Bronchial epithelial cell (primary cell): ENCODE measurements around the gene CLDN22. TPM values are rescaled to one million over a fixed set of nuclear protein-coding genes. Genes with fewer than 3 reads are reported as not detected.

Source experiments
- DNase-seq: peaks from one replicate; pipeline ENCODE4 v3.0.0-alpha.2; 2010; ENCODE audit warnings: low read depth
- FAIRE-seq: peaks from 2 replicates; lab custom pipeline; 2011; peaks lifted over from hg19 to GRCh38; lab: Jason Lieb, UNC
- H3K27me3 ChIP-seq: 2 replicates; pipeline ENCODE4 v1.5.1; 2011; ENCODE audit warnings: low read length; ENCODE audit not compliant: control insufficient read depth, insufficient read depth
- H3K36me3 ChIP-seq: 2 replicates; pipeline ENCODE4 v1.5.1; 2011; ENCODE audit warnings: low read length; ENCODE audit not compliant: control insufficient read depth, insufficient read depth
- H3K4me3 ChIP-seq: 2 replicates; pipeline ENCODE4 v1.5.1; 2011; ENCODE audit warnings: mild to moderate bottlenecking, low read depth, low read length, control low read depth
- CTCF ChIP-seq: IDR thresholded peaks from 2 replicates; pipeline ENCODE4 v1.5.1; 2011; ENCODE audit warnings: mild to moderate bottlenecking, moderate library complexity, low read length, control low read depth, inconsistent platforms; ENCODE audit not compliant: insufficient read depth, severe bottlenecking
- total RNA-seq: library from RNA; depleted of rRNA; stranded (reverse); fragments of >200 nt; gene quantifications from 2 replicates; pipeline ENCODE4 v1.2.1, GENCODE V29; 2014

Gene CLDN22
- total RNA-seq, 1 donor from 2014 or later: not detected

DNA sequence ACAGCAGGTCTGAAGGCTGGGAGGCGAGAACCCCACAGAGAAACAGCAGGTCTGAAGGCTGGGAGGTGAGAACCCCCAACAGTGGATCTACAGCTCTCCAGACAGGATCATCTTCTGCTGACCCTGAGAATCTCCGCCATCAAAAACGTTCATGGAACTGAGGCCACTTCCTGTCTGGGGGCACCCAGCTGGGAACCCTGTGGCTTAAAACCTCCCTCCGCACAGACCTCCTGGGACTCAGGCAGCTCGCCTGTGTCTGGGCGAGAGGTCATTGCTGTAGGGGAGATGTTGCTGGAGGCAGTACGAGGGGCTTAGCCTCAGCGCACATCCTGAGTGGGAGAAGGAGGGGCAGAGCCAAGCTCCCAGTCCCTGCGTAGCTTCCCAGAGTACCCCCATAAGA is 17.3 kb upstream of the CLDN22 start:
- no peak for FAIRE-seq
- TF ChIP-seq CTCF: no peak
- H3K4me3 ChIP-seq: no peak overlapping the region
- no peak for DNase-seq
- H3K27me3 ChIP-seq: no peaks in the 10 kb centered on the region
- no peaks in the 10 kb centered on the region for H3K36me3 ChIP-seq

DNA sequence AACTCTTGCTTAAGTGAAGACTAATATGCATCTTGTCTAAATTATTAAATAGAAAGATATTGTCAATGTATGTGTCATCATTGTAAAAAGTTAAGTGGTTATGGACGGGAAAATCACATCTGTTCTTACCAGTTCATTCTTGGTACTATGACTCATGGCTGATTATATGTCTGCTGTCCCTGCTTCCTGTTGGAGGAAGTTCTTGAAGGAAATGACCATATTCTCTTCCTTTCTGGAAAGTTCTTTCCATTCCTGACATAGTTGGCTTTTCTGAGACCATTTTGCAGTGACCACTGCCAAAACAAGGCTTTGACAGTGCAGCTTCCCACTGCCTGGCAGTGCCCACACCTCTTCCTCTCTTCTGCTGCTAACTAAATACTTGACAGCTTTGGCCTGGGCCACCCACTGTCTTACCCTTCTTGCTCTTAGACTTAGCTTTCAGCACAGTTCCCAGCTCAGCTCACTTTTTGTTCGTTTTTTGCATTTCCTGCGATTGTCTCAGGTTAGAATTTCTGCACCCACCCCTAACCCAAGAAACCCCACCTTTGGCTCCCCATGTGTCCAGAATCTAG is 15.4 kb upstream of the CLDN22 start:
- Histone ChIP-seq H3K4me3 (no peak overlapping the region), H3K36me3 (no peaks in the 10 kb centered on the region), H3K27me3 (no peaks in the 10 kb centered on the region)
- FAIRE-seq (no peak), DNase-seq (peak; percentile 95)
- TF ChIP-seq CTCF: no peak

GRCh38 chr4:183333983-183334382 is 13.9 kb upstream of the CLDN22 start:
- Histone ChIP-seq H3K36me3 (no peaks in the 10 kb centered on the region), H3K27me3 (no peaks in the 10 kb centered on the region), H3K4me3 (no peak overlapping the region)
- TF ChIP-seq CTCF: no peak
- DNase-seq (peak; percentile 69), FAIRE-seq (no peak)

GRCh38 chr4:183333202-183333601 is 13.1 kb upstream of the CLDN22 start:
- DNase-seq (no peak), FAIRE-seq (peak; percentile 88)
- TF ChIP-seq CTCF: no peak
- H3K36me3 ChIP-seq: no peaks in the 10 kb centered on the region
- H3K27me3 ChIP-seq: no peaks in the 10 kb centered on the region
- no peak overlapping the region for H3K4me3 ChIP-seq

DNA sequence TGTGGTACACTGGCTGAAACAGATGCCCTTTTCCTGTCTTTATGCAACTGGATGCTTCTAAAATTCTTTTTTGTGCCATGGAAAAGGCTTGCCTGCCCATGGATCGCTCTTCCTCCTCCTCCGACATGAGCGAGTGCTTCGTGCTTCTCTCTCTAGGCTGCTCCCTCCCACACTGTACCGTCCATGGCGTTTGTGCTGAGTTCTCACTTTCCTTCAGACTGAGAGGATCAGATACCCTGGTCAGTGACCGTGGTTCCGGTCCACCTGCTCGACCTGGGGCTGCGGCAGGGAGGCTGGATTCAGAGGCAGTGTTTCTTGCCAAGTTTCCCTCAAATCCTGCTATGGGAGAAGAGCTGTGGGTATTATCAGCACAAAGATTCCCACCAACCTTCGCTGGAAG is 12.4 kb upstream of the CLDN22 start:
- no peak for DNase-seq

More for the DNA sequence above, 12.4 kb upstream of the CLDN22 start:
- Histone ChIP-seq H3K36me3 (no peaks in the 10 kb centered on the region), H3K4me3 (no peak overlapping the region), H3K27me3 (no peaks in the 10 kb centered on the region)
- no peak for FAIRE-seq
- no peak for TF ChIP-seq CTCF
